ENCODE data around the gene AFAP1L2.

AFAP1L2 gene

DNA sequence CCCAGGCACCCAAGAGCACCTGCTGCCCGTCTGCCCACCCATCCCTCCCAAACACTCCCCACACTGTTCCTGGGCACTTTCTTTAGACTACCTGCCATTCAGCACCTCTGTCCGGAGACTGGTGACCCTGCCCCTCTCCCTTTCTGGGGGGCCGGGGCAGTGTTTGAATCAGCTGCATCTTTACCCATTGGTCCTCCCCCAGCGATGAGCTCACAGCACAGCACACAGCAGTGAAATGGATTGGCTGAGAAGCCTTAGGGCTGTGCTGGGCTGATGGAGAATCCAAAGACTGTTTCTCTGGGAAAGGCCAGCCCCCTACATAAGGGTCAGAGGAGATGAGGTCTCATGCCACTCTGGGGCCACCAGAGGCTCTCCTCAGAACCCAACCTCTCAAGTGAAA, 125.0 kb downstream of the AFAP1L2 start:
- CTCF ChIA-PET = no interaction called here
- POLR2A ChIA-PET = no interaction called here
- TF ChIP-seq, protein P1, sequence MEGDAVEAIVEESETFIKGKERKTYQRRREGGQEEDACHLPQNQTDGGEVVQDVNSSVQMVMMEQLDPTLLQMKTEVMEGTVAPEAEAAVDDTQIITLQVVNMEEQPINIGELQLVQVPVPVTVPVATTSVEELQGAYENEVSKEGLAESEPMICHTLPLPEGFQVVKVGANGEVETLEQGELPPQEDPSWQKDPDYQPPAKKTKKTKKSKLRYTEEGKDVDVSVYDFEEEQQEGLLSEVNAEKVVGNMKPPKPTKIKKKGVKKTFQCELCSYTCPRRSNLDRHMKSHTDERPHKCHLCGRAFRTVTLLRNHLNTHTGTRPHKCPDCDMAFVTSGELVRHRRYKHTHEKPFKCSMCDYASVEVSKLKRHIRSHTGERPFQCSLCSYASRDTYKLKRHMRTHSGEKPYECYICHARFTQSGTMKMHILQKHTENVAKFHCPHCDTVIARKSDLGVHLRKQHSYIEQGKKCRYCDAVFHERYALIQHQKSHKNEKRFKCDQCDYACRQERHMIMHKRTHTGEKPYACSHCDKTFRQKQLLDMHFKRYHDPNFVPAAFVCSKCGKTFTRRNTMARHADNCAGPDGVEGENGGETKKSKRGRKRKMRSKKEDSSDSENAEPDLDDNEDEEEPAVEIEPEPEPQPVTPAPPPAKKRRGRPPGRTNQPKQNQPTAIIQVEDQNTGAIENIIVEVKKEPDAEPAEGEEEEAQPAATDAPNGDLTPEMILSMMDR (IDR thresholded peaks at IDR 0.05; ENCODE audit: control extremely low read depth, extremely low read depth, low read depth, missing control alignments) = no peak
- no peak for DNase-seq (ENCODE audit: extremely low spot score)

DNA sequence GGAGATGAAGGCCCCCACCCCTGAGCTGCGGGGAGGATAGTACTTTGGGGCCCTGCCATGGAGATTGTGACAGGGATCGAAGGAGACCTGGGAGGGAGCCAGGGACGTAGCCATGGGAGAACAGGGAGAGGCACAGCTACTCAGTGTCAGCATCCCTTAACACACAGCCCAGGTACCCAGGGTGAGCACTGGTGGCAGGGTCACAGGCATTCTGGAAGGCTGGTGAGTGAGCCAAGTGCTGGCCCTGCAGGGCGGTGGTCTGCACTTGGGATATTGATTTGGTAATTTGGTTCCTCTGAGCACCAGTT, 125.5 kb downstream of the AFAP1L2 start:
- DNase-seq (ENCODE audit: extremely low spot score) = no peak
- CTCF ChIA-PET = no interaction called here
- POLR2A ChIA-PET = no interaction called here
- TF ChIP-seq, protein P1 (IDR thresholded peaks at IDR 0.05; ENCODE audit: control extremely low read depth, extremely low read depth, low read depth, missing control alignments) = no peak

DNA sequence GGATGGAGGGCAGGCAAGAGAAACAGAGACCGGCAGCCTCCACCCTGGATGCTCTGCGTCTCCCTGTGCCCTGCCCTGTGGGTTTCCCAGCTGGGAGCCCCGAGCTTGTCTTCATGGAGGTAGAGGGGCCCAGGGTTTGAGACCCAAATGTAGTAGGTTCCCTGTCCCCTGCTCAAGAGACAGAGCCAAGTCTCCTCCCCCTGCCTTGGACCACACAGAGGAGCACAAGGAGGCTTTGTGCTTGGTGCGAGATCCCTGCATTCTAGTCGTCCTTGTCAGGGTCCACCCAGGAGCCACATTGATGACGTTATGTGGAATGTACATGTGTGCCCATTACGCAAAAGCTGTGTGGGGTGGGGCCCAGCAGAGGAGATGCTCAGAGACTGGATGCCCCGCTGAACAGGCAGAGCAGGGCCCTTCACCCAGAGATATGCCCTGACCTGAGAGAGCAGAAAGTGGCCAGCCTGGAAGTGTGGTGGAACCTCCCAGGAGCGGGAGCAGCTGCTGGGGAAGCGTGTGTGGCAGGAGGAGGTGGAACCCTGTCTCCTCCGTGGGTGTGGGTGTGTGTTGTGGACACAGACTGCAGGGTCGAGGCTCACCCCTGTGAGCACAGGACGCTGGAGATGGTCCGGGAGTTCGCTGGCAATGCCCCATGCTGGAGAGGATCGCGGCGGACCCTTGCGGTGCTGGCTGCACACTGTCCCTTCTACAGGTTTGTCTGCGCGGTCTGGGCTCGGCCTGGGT, 126.0 kb downstream of the AFAP1L2 start:
- TF ChIP-seq, protein P1 (IDR thresholded peaks at IDR 0.05; ENCODE audit: control extremely low read depth, extremely low read depth, low read depth, missing control alignments) = no peak
- CTCF ChIA-PET = interaction anchor here (1.4 kb wide), 1 partner anchor 26 kb away, joined by 3 read pairs; no protein-coding TSS in a partner anchor
- POLR2A ChIA-PET = no interaction called here
- DNase-seq (ENCODE audit: extremely low spot score) = no peak

DNA sequence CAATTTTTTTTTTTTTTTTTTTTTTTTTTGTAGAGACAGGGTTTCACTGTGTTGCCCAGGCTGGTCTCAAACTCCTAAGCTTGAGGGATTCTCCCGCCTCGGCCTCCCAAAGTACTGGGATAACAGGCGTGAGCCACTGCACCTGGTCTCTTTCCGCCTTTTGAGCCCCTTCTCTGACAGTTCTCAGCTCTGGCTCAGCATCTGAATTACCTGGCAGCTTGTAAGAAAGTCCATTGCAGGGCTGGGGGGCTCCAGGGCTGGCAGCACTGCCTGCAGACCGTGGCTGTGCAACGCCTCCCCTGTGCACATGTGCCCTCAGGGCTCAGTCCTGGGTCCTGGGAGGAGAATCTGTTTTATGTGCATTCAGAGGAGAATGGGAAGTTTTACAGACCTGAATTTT, 127.6 kb downstream of the AFAP1L2 start:
- DNase-seq (ENCODE audit: extremely low spot score) = no peak
- ChIA-PET POLR2A (no interaction called here), CTCF (no interaction called here)
- TF ChIP-seq, protein P1 (IDR thresholded peaks at IDR 0.05; ENCODE audit: control extremely low read depth, extremely low read depth, low read depth, missing control alignments) = no peak

DNA sequence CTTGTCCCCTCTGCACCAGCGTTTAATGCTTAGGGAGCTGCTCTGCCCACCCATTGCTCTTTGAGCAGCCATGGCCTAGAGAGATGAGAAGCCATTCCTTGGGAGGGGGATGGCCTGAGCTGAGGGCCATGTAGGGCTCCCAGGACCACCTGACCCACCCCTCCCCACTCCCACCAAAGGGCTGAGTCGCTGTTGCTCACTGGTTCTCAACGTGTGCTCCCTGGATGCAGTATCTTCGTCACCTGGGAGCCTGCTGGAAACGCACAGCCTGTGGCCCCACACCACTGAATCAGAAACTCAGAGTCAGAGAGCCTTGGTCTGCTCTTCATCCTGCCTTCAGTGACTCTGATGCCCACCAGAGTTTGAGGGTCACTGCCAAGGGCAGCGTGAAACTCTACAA, 128.2 kb downstream of the AFAP1L2 start:
- ChIA-PET POLR2A (no interaction called here), CTCF (no interaction called here)
- no peak for DNase-seq (ENCODE audit: extremely low spot score)
- TF ChIP-seq, protein P1 (IDR thresholded peaks at IDR 0.05; ENCODE audit: control extremely low read depth, extremely low read depth, low read depth, missing control alignments) = no peak

DNA sequence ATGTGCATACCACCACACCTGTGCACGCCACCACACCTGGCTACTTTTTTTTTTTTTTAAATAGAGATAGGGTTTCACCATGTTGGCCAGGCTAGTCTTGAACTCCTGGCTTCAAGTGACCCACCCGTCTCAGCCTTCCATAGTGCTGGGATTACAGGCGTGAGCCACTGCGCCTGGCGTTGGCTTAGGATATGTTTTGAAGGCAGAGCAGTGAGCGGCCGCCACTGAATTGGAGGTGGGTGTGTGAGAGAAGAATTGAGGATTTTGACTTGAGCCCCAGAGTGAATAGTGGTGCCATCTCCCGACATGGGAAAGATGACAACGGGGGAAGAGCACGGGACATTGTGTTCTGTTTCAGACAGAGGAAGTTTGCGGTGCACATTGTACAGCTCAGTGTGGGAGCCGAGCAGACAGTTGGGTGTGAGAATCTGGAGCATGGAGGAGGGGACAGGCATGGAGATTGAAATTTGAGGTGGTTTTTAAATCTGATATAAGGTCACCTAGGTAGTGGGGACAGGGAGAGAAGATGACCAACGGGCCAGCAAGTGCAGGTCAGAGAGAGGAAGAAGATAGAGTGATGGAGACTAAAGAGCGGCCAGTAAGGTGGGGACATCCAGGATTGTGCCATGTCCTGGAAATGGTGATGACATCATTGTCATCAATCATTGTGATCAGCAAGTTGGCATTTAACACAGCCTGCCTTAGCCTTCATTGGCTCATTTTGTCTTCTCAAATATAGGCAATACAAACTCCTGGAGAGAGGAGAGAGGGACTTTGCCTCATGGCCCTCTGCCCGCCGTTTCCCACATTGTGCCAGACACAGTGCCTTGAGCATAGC, 129.5 kb downstream of the AFAP1L2 start:
- DNase-seq (ENCODE audit: extremely low spot score) = no peak
- CTCF ChIA-PET = no interaction called here
- POLR2A ChIA-PET = no interaction called here
- TF ChIP-seq, protein P1 (IDR thresholded peaks at IDR 0.05; ENCODE audit: control extremely low read depth, extremely low read depth, low read depth, missing control alignments) = no peak

Data from GM10248 (cell line).